ENCODE data around the gene SERPINA4. TPM values are rescaled to one million over a fixed set of nuclear protein-coding genes. Genes with fewer than 3 reads are reported as not detected.
A peak's percentile ranks its signal among the peaks of the same experiment; 100 is the strongest.

SERPINA4 gene
- total and polyA plus RNA-seq, 2 of the 13 experiments (the other 11 are each of a cell fraction or from before 2014, with no cell fraction given): 39.1 to 57.8 TPM

DNA sequence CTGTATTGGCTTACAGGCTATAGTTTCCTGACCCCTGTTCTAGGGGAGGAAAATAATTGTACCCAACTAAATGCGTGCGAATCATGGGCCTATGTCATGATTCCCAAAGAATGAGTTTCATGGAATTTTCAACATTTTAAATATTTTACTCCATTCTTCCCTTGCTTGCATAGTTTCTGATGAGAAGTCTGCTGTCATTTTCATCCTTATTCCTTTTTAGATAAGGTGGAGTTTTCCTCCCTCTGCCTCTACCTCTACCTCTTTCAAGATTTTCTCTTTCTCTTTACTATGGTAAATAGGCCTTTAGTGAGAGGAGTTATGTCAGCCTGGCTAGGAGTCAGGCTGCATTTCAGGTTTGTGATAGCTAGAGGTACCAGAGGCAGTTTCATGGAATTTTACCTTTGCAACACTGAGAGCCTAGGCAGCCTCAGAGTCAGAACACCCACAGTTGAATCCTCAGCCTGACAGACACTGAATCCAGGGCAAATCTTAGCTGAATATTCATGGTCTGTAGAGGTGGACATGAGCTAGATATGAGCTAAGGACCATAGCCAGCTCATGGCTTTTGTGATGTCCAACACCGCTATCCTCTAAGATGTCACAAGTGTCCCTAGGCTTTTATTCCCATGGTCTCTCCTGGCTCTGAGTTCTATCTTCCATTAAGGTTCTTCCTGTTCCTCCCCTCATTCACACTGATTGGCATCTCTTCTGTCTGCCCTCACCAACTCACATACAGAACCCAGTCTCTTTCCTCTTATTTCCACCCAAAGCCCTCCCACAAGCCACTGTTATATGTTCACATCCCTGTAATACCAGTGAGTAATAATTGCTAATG, 57.0 kb downstream of the SERPINA4 start (continued):
- no peak for TF ChIP-seq ZFP41 (CRISPR knock-in tag; IDR thresholded peaks at IDR 0.05; ENCODE audit: borderline replicate concordance)
- TF ChIP-seq RBFOX2 (IDR thresholded peaks at IDR 0.05; ENCODE audit: low read depth, low read length): peak; percentile 86
- peak; percentile 100 for TF ChIP-seq ZNF317 (CRISPR knock-in tag; IDR thresholded peaks at IDR 0.05)
- TF ChIP-seq POLR2AphosphoS5 (IDR thresholded peaks at IDR 0.05; ENCODE audit: low read depth, low read length): peak; percentile 13; the same call in 1 of the 2 replicates
- TF ChIP-seq PAF1 (CRISPR knock-in tag; IDR thresholded peaks at IDR 0.05): 0 out of 2 replicates have a peak, but pooled peaks have one; percentile 28
- peak in 1 of 2 experiments; percentile 21; a peak in 1 of 4 replicates for TF ChIP-seq POLR2A (IDR thresholded peaks at IDR 0.05; ENCODE audit: insufficient read depth in 1 of 2, low read depth in 2 of 2, low read length in 2 of 2)

DNA sequence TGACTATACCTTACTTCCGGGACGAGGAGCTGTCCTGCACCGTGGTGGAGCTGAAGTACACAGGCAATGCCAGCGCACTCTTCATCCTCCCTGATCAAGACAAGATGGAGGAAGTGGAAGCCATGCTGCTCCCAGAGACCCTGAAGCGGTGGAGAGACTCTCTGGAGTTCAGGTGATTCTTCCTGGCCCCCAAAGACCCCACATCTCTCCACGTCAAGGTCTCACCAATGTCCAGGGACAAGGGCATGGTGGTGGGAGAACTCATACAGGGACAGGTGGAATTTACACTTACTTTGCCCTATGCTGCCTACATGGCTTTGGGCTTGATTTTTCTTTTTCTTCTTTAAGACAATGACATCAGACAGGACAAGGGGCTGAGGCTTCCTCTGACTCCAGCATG, 58.1 kb downstream of the SERPINA4 start:
- in situ Hi-C loops (cut with HindIII; ENCODE audit: extremely low pct_ligation_motif_present, low pct_unique_long_range_greater_than_20kb) (no loop called here), intact Hi-C loops (cut with micrococcal nuclease; ENCODE audit: unreplicated experiment) (loop anchor here (5.0 kb wide), 2 partner anchors 37 to 63 kb away; partner anchors contain the start of gene SERPINA5)
- Histone ChIP-seq H3K27me3 (ENCODE audit: control insufficient read depth in 1 of 2, insufficient read depth in 2 of 2, low read length in 2 of 2) (no peaks in the 10 kb centered on the region; a peak in 1 of 5 replicates), H2AFZ (ENCODE audit: low read length) (no peak overlapping the region), H3K36me3 (replicated peaks in 1 of 2; ENCODE audit: control insufficient read depth in 1 of 2, insufficient read depth in 2 of 2, low read length in 2 of 2) (peaks cover 49 to 98% of the 10 kb centered on the region in 2 experiments), H3K9ac (ENCODE audit: insufficient read depth, low read depth, low read length) (no peak overlapping the region), H4K20me1 (ENCODE audit: insufficient read depth, low read length) (peaks cover 50% of the 10 kb centered on the region; the same call in 1 of the 2 replicates), H3K4me3 (replicated peaks in 1 of 3; ENCODE audit: insufficient read depth in 1 of 3, low read depth in 2 of 3, low read length in 3 of 3) (no peak overlapping the region), H3K4me1 (ENCODE audit: insufficient read depth, low read length) (peaks cover 63% of the 10 kb centered on the region), H3K79me2 (ENCODE audit: insufficient read depth, low read length) (peaks cover 34% of the 10 kb centered on the region), H3K4me2 (ENCODE audit: low read depth, low read length) (peak overlapping the region; percentile 14; the same call in 1 of the 2 replicates), H3K9me3 (ENCODE audit: low read length) (peaks cover 17% of the 10 kb centered on the region), H3K27ac (ENCODE audit: extremely low read length, insufficient read depth, low read length) (no peak overlapping the region)
- WGBS (ENCODE audit: low lambda C conversion rate): 93% methylated on average over 6 of the region's 6 CpGs
- ChIA-PET CTCF (ENCODE audit: low intra/inter-chr PET ratio, low total read pairs) (no interaction called here), POLR2A (interaction anchor here (8.7 to 19.0 kb wide), 2 partner anchors 20 to 58 kb away, joined by 42 to 638 read pairs; partner anchors contain the start of gene SERPINA4)
- no TSS peak for BruUV-seq (replicated peaks)
- FAIRE-seq (no peak), DNase-seq (ENCODE audit: low spot score) (no peak), ATAC-seq (no peak)
- TF ChIP-seq MAZ (IDR thresholded peaks at IDR 0.05; ENCODE audit: borderline replicate concordance, low read depth, low read length) (no peak), MAZ (CRISPR knock-in tag; IDR thresholded peaks at IDR 0.05; ENCODE audit: low read depth) (no peak), TBL1XR1 (IDR thresholded peaks at IDR 0.05; ENCODE audit: borderline replicate concordance, low read length, partially characterized antibody) (no peak), FLYWCH1 (CRISPR knock-in tag; IDR thresholded peaks at IDR 0.05) (no peak), SSRP1 (CRISPR knock-in tag; IDR thresholded peaks at IDR 0.05) (peak; percentile 98), TERF1 (CRISPR knock-in tag; IDR thresholded peaks at IDR 0.05) (no peak), TRIM24 (CRISPR knock-in tag; IDR thresholded peaks at IDR 0.05) (no peak), MLX (CRISPR knock-in tag; IDR thresholded peaks at IDR 0.05) (no peak), CCAR2 (optimal IDR thresholded peaks at IDR 0.05; ENCODE audit: low read depth, low read length) (no peak), REL (CRISPR knock-in tag; conservative IDR thresholded peaks at IDR 0.05) (no peak), PAWR (CRISPR knock-in tag; IDR thresholded peaks at IDR 0.05; ENCODE audit: borderline replicate concordance) (no peak), ZNF589 (CRISPR knock-in tag; conservative IDR thresholded peaks at IDR 0.05) (no peak), HINFP (CRISPR knock-in tag; IDR thresholded peaks at IDR 0.05; ENCODE audit: low read depth) (no peak)
- TF ChIP-seq, protein P1, sequence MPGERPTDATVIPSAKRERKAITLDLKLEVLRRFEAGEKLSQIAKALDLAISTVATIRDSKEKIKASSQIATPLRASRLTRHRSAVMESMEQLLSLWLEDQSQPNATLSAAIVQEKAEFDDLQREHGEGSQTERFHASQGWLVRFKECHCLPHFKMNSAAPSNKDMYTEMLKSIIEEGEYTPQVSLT (CRISPR knock-in tag; IDR thresholded peaks at IDR 0.05; ENCODE audit: borderline replicate concordance, low read depth): no peak

Measured in HepG2 (cell line).